Left lung (tissue), 10 donors: ENCODE data around the gene PPP1R16B. TPM values are rescaled to one million over a fixed set of nuclear protein-coding genes. Genes with fewer than 3 reads are reported as not detected.

Experiments used
- ATAC-seq: fragments of 200-7000 bp; cut with Tn5 transposase; one replicate; pipeline ENCODE4 v1.9.1; 2020; ENCODE audit warnings: moderate library complexity
- DNase-seq, 4 donors: peaks; one replicate each; pipeline ENCODE4 v3.0.0-alpha.2; 2013 to 2020
- H3K27ac ChIP-seq, 2 donors: fragments of 200-600 bp; sonication (generic) in 1 of 2; one replicate each; pipeline versions ENCODE4 v1.5.0 to v1.8.0; 2020 to 2021
- H3K27me3 ChIP-seq, 2 donors: fragments of 200-600 bp; sonication (generic) in 1 of 2; one replicate each; pipeline versions ENCODE4 v1.5.0 to v1.8.0; 2020 to 2021
- H3K36me3 ChIP-seq, 2 donors: fragments of 200-600 bp; sonication (generic) in 1 of 2; one replicate each; pipeline versions ENCODE4 v1.5.0 to v1.8.0; 2020 to 2021
- H3K4me1 ChIP-seq, 2 donors: fragments of 200-600 bp; one replicate each; pipeline ENCODE4 v1.8.0; 2021
- H3K4me3 ChIP-seq, 2 donors: fragments of 200-600 bp; sonication (generic) in 1 of 2; one replicate each; pipeline versions ENCODE4 v1.5.0 to v1.8.0; 2020 to 2021; ENCODE audit warnings: mild to moderate bottlenecking in 1 of 2
- H3K9me3 ChIP-seq, 2 donors: fragments of 200-600 bp; sonication (generic) in 1 of 2; one replicate each; pipeline versions ENCODE4 v1.5.0 to v1.8.0; 2020 to 2021
- CTCF ChIP-seq, 2 donors: fragments of 200-600 bp; sonication (generic) in 1 of 2; IDR thresholded peaks; one replicate each; pipeline versions ENCODE4 v1.5.0 to v1.8.0; 2021; ENCODE audit warnings: antibody characterized with exemption in 2 of 2
- intact Hi-C, 2 donors: fragments of 100-400 bp; cut with DNase I; formaldehyde crosslinking; loops; one replicate each; pipeline versions ENCODE4 v1.11.2 to v1.14.2; 2022
- polyA plus RNA-seq, 6 donors: library from polyadenylated mRNA; unstranded; fragments of 120-200 nt; gene quantifications; one replicate each; pipeline ENCODE4 v1.2.1, GENCODE V29; 2013; ENCODE audit not compliant: insufficient read length in 6 of 6
- total RNA-seq, 2 donors: library from RNA; stranded (reverse); fragmentation: NEBNext Ultra II Directional; extraction: Animal tissue kit (Norgen Biotek cat#: 25700); gene quantifications; one replicate each; pipeline ENCODE4 v1.2.1, GENCODE V29; 2021
- donor health status: DM: no; HTN: yes; CAD: no.
- donor health status: DM: no; HTN: no; CAD: no.

PPP1R16B gene
- total and polyA plus RNA-seq, 8 donors = 5.4 to 10.8 (median 7.8) TPM

DNA sequence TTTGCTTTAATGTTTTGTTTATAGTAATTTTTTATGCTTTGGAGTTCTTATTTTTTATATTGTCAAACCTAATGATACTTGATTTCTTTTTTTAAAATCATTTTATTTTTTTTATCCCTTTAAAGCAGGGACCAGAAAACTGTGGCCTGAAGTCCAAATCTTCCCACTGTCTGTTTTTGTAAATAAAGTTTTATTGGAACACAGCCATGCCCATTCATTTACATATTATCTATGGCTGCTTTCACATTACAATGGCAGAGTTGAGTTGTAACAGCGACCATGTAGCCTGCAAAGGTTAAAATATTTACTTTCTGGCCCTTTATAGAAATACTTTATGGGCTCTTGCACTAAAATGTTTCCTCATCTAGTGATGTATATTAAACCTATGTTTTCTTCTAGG lies 42.3 kb downstream of the PPP1R16B start:
- DNase-seq (no peak), ATAC-seq (no peak)
- Histone ChIP-seq H3K4me3 (no peak overlapping the region), H3K27ac (no peak overlapping the region), H3K36me3 (no peaks in the 10 kb centered on the region), H3K27me3 (no peaks in the 10 kb centered on the region), H3K9me3 (no peaks in the 10 kb centered on the region), H3K4me1 (no peaks in the 10 kb centered on the region)
- intact Hi-C loops = no loop called here
- TF ChIP-seq CTCF (IDR thresholded peaks at IDR 0.05) = no peak

DNA sequence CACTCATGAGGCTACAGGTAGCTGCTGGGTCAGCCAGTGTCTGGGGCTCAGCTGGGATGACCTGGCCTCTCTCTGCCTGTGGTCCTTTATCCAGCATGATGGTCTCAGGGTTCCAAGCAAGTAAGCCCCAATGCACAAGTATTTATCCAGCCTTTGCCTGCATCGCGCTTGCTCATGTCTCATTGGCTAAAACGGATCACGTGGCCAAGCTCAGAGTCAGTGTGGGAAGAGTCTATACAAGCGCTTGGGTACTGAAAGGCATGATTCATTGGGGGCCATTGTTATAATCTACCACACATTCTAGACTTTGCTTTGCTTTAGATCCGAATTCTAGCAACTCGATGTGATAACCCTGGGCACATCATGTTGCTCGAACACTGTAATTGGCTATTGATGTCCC lies 48.3 kb downstream of the PPP1R16B start:
- H3K4me1 ChIP-seq = no peaks in the 10 kb centered on the region
- ATAC-seq = no peak
- no peak for DNase-seq
- H3K27me3 ChIP-seq = no peaks in the 10 kb centered on the region
- no peaks in the 10 kb centered on the region for H3K9me3 ChIP-seq
- no peak overlapping the region for H3K27ac ChIP-seq
- no peaks in the 10 kb centered on the region for H3K36me3 ChIP-seq
- intact Hi-C loops = no loop called here
- no peak overlapping the region for H3K4me3 ChIP-seq
- no peak for TF ChIP-seq CTCF (IDR thresholded peaks at IDR 0.05)

DNA sequence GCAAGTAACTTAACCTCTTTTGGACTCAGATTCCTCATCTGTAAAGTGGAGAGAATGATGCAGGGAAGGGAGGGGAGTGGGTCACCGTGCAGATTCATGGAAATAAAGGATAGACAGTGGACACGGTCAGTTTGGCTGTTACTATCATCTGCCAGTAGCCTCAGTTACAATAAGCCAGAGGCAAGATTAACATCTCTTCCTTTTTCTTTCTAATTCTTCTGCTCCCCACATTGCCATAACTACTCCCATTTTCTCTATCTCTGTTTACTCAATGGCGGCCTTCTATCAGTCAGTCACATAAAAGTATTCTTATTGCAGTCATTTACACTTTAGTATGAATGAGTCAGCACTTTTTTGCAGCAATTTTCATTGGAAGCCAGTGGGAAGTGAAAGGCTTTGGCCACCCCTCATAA lies 49.2 kb downstream of the PPP1R16B start:
- H3K9me3 ChIP-seq = no peaks in the 10 kb centered on the region
- H3K27ac ChIP-seq = no peak overlapping the region
- DNase-seq (no peak), ATAC-seq (no peak)
- no peaks in the 10 kb centered on the region for H3K27me3 ChIP-seq
- no peak overlapping the region for H3K4me3 ChIP-seq
- TF ChIP-seq CTCF (IDR thresholded peaks at IDR 0.05) = no peak
- no peaks in the 10 kb centered on the region for H3K4me1 ChIP-seq
- H3K36me3 ChIP-seq = no peaks in the 10 kb centered on the region
- intact Hi-C loops = no loop called here

DNA sequence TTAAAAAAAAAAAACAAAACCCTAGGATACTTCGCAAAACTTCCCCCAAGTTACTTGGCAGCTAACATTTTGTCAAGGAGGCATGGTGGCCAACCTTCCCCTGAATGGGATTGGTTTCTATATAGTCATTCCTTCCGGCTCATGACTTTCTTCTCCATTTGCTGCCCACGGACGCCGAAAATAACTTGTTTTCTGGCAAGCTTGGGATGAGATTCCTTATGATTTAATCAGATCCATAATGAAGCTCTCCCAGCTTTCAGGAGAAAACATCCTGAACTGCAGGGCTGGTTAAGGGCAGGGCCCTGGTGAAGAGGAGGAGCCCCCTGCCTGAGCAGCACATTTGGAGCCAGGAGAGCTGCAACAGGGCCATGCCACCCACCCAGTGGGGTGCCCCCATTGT lies 49.9 kb downstream of the PPP1R16B start:
- Histone ChIP-seq H3K4me1 (no peaks in the 10 kb centered on the region), H3K27ac (no peak overlapping the region), H3K36me3 (no peaks in the 10 kb centered on the region), H3K9me3 (no peaks in the 10 kb centered on the region), H3K4me3 (no peak overlapping the region), H3K27me3 (no peaks in the 10 kb centered on the region)
- DNase-seq (no peak), ATAC-seq (no peak)
- intact Hi-C loops = no loop called here
- TF ChIP-seq CTCF (IDR thresholded peaks at IDR 0.05) = no peak

DNA sequence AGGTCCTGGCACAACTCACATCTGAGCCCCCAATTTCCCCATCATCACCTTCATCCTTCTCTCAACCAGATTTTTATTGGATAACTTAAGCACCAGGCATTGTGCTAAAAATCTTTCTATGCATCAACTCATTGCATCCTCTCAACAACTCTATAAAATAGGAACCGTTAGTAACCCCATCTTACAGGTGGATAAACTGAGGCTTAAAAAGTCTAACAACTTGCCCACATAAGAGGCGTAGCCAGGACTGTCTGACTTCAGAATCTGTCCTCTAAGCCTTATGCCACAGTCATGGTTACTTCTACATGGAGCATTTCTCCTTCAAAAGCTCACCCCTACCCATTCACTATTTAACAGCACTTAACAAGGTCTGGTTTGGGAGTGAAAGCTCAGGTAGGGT lies 51.1 kb downstream of the PPP1R16B start:
- ATAC-seq (no peak), DNase-seq (no peak)
- Histone ChIP-seq H3K27me3 (no peaks in the 10 kb centered on the region), H3K27ac (no peak overlapping the region), H3K4me1 (no peaks in the 10 kb centered on the region), H3K4me3 (no peak overlapping the region), H3K36me3 (no peaks in the 10 kb centered on the region), H3K9me3 (no peaks in the 10 kb centered on the region)
- TF ChIP-seq CTCF (IDR thresholded peaks at IDR 0.05) = no peak
- intact Hi-C loops = no loop called here
